Measurements from ENCODE around the gene CNTNAP2. TPM values are rescaled to one million over a fixed set of nuclear protein-coding genes. Genes with fewer than 3 reads are reported as not detected.

CNTNAP2 gene
- total RNA-seq, 2 experiments from 2014 or later, result 0.14 TPM; not detected in 1

DNA sequence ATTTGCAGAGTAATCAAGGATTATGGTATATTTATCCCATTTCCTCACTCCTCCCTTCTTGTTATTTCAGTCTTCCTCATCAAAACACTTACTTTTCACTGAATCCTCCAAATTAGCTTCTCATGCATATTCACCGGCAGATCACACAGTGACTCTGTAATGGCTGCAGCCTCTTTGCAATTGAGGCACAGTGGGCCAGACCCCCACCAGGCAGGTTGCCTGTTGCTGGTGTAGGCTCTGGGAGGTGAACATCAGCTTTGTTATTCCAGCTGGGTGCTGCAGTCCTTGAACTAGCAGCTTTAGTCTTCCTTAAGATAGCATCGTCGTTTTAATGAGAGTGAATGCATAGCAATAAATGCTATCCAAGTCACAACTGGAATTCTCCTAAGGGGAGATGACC lies 449.3 kb downstream of the CNTNAP2 start:
- CTCF ChIA-PET, result no interaction called here
- Mint-ChIP-seq H3K36me3 (ENCODE audit: low read depth) (no peaks in the 10 kb centered on the region), H3K4me3 (no peak overlapping the region), H3K9me3 (peaks cover 2% of the 10 kb centered on the region), H3K4me1 (ENCODE audit: low read depth) (no peaks in the 10 kb centered on the region), H3K27me3 (ENCODE audit: low read depth) (no peaks in the 10 kb centered on the region), H3K27ac (no peak overlapping the region)
- no peak for DNase-seq
- intact Hi-C loops (cut with micrococcal nuclease), result no loop called here

DNA sequence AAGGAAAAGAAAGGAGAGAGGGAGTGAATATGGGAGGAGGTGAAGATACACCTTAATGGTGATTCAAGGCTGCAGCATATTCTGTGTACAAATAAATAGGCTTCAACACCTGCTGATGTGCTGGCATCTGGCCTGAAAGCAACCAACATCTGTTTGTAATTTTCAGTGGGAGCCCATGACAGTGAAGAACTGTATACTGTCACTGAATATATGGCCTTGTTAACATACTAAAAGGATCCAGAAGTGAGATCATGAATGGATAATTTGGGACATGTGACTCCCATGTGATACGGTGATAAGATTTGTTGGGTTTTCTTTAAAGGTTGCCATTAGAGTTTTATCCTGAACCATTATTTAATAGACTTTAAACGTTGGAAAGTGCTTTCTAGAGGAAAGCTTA lies 459.3 kb downstream of the CNTNAP2 start:
- peaks cover 6% of the 10 kb centered on the region for H3K9me3 Mint-ChIP-seq
- no peak overlapping the region for H3K27ac Mint-ChIP-seq
- intact Hi-C loops (cut with micrococcal nuclease), result no loop called here
- H3K4me3 Mint-ChIP-seq, result no peak overlapping the region
- H3K4me1 Mint-ChIP-seq (ENCODE audit: low read depth), result no peaks in the 10 kb centered on the region
- H3K27me3 Mint-ChIP-seq (ENCODE audit: low read depth), result no peaks in the 10 kb centered on the region
- no peak for DNase-seq
- CTCF ChIA-PET, result no interaction called here
- H3K36me3 Mint-ChIP-seq (ENCODE audit: low read depth), result no peaks in the 10 kb centered on the region

DNA sequence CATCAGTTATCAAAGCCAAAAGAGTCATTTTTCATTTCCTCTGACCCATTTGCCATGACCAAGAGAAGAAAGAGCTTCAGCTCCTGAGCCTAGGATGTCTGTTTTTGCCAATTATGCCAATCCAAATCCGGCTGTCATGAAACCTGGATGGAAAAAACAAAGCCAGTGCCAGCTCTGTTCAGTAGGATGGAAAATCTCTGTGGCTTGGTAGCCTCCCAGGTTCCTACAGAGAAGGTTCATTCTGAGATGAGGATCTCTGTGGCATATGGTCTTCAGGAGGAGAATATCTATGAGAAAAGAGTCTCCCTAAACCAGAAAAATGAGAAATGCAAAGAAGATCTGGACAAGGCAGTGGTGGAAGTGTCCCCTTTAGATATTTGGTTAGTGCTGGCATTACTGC lies 475.4 kb downstream of the CNTNAP2 start:
- no peaks in the 10 kb centered on the region for H3K27me3 Mint-ChIP-seq (ENCODE audit: low read depth)
- H3K4me1 Mint-ChIP-seq (ENCODE audit: low read depth), result no peaks in the 10 kb centered on the region
- CTCF ChIA-PET, result no interaction called here
- no peaks in the 10 kb centered on the region for H3K36me3 Mint-ChIP-seq (ENCODE audit: low read depth)
- no peak overlapping the region for H3K27ac Mint-ChIP-seq
- intact Hi-C loops (cut with micrococcal nuclease), result no loop called here
- H3K9me3 Mint-ChIP-seq, result peaks cover 6% of the 10 kb centered on the region
- DNase-seq, result no peak
- H3K4me3 Mint-ChIP-seq, result no peak overlapping the region

DNA sequence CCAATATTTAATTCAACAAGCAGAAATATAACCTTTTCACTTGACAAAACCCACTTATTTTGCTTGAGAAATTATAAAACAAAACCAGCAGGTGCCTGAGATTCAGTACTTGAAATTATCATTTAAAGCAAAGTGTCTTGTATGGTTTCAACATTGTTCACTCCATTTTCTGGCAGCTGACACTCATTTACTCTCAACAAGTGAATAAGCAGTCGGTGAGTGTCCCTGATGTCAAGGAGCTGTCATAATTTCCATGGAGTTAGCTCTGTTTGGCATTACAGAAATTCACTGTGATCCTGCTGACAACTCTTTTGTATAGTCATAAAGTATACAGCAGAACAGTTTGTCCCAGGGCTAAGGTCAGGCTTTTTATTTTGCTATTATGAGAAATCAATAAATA lies 490.0 kb downstream of the CNTNAP2 start:
- H3K4me3 Mint-ChIP-seq, result no peak overlapping the region
- no peak for DNase-seq
- no peak overlapping the region for H3K27ac Mint-ChIP-seq
- intact Hi-C loops (cut with micrococcal nuclease), result no loop called here
- no peaks in the 10 kb centered on the region for H3K4me1 Mint-ChIP-seq (ENCODE audit: low read depth)
- no peaks in the 10 kb centered on the region for H3K36me3 Mint-ChIP-seq (ENCODE audit: low read depth)
- no peaks in the 10 kb centered on the region for H3K27me3 Mint-ChIP-seq (ENCODE audit: low read depth)
- peaks cover 4% of the 10 kb centered on the region for H3K9me3 Mint-ChIP-seq
- CTCF ChIA-PET, result no interaction called here

DNA sequence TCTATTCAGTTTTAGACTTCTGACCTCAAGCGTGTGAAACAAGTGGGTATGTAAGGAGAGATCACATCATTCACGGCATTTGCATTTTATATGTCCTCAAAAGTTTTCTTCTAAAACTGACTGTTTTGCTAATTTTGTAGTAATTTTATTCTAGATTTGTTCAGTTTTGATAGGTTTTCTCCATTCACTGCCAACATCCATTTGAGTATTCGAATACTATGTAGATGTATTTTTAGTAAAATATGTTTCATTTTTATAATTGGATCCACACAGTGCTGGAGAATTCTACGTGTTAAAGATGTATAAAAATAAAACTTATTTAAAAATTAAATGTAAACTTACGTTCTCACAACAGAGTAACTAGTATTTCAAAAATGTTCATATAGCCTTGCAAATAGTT lies 503.0 kb downstream of the CNTNAP2 start:
- CTCF ChIA-PET, result no interaction called here
- Mint-ChIP-seq H3K9me3 (peaks cover 8% of the 10 kb centered on the region), H3K27me3 (ENCODE audit: low read depth) (no peaks in the 10 kb centered on the region), H3K4me1 (ENCODE audit: low read depth) (no peaks in the 10 kb centered on the region), H3K27ac (no peak overlapping the region), H3K4me3 (no peak overlapping the region), H3K36me3 (ENCODE audit: low read depth) (no peaks in the 10 kb centered on the region)
- intact Hi-C loops (cut with micrococcal nuclease), result no loop called here
- DNase-seq, result no peak

DNA sequence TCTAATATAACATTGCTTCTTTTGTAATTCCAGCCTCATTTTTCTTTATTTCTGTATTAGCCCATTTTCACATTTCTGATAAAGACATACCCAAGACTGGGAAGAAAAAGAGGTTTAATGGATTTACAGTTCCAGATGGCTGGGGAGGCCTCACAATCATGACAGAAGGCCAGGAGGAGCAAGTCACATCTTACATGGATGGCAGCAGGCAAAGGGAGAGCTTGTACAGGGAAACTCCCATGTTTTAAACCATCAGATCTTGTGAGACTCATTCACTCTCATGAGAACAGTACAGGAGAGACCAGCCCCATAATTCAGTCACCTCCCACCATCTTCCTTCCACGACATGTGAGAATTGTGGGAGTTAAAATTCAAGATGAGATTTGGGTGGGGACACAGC lies 510.3 kb downstream of the CNTNAP2 start:
- Mint-ChIP-seq H3K4me1 (ENCODE audit: low read depth) (no peaks in the 10 kb centered on the region), H3K9me3 (peaks cover 5% of the 10 kb centered on the region), H3K27me3 (ENCODE audit: low read depth) (no peaks in the 10 kb centered on the region), H3K27ac (no peak overlapping the region), H3K4me3 (no peak overlapping the region), H3K36me3 (ENCODE audit: low read depth) (no peaks in the 10 kb centered on the region)
- CTCF ChIA-PET, result no interaction called here
- intact Hi-C loops (cut with micrococcal nuclease), result no loop called here
- DNase-seq, result no peak

DNA sequence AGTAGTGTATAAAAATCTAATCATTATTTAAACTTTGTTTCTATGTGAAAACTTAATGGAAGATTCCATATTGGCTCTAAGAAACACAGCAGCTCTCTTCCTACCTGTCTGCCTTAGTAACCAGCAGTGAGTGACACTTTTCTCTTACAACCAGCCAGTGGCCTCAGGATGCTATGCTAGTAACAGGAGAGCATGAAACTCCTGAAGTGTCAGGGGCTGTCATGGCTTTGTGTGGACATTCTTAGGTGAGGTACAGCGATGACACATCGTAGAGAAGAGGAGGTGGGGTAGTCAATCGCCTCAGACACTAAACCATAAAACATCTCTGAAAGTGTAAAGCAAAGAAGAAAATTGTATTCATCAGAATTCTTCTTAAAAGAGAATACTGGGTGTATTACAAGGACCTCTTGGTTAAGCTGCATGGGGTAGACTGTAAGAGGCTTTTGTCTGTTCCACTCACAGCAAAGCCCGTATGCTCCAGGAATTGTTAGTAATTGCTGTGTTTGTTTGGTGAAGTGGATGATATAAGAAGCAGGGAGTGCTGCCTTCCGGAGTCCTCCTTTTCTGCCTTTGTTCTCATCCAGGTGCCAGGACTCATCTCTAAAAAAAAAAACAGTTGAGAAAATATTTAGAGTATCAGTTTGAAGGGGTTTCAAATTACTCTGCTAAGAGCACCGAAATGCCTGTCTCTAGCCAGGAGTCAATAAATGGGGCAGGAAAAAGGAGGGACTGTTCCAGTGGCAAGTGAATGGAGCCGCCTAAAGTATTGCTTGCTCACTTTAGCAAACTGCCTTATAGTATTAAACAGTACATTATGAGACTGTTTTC lies 518.8 kb downstream of the CNTNAP2 start:
- no peak overlapping the region for H3K4me3 Mint-ChIP-seq
- intact Hi-C loops (cut with micrococcal nuclease), result no loop called here
- CTCF ChIA-PET, result no interaction called here
- no peaks in the 10 kb centered on the region for H3K4me1 Mint-ChIP-seq (ENCODE audit: low read depth)
- no peak for DNase-seq
- no peaks in the 10 kb centered on the region for H3K36me3 Mint-ChIP-seq (ENCODE audit: low read depth)
- no peaks in the 10 kb centered on the region for H3K27me3 Mint-ChIP-seq (ENCODE audit: low read depth)
- no peak overlapping the region for H3K27ac Mint-ChIP-seq
- no peaks in the 10 kb centered on the region for H3K9me3 Mint-ChIP-seq

DNA sequence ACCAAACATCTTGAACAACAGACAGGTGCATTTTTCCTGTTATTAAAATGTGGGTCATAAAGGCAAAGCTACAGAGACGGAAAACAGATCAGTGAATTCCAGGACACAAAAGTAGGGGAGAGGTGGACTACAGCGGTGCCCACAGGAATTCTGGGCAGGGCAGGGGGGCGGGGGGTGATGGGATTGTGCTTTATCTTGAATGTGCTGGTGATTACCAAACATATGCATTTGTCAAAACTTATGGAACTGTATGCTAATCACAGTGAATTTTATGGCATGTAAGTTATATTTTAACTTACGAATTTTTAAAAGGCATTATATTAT lies 519.4 kb downstream of the CNTNAP2 start:
- intact Hi-C loops (cut with micrococcal nuclease), result no loop called here
- Mint-ChIP-seq H3K36me3 (ENCODE audit: low read depth) (no peaks in the 10 kb centered on the region), H3K27ac (no peak overlapping the region), H3K9me3 (peaks cover 2% of the 10 kb centered on the region), H3K27me3 (ENCODE audit: low read depth) (no peaks in the 10 kb centered on the region), H3K4me1 (ENCODE audit: low read depth) (no peaks in the 10 kb centered on the region), H3K4me3 (no peak overlapping the region)
- no peak for DNase-seq
- CTCF ChIA-PET, result no interaction called here

DNA sequence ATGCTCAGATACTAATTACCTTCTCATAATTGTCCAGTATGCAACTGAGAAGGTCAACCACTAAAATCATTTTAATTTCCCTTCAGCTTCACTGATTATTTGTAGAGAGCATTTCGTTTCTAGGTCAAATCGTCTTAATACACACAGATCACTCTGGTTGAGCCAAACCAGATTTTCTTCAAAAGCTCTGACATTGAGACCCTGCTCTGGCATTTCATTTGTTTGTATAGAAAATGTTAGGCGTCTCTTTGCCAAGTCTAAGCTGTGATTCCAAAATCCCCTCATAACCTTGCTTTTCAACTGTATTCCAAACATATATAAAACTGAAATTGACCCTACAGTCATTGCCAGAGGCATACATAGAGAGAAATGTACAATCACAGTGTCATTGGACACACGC lies 520.0 kb downstream of the CNTNAP2 start:
- Mint-ChIP-seq H3K9me3 (peaks cover 4% of the 10 kb centered on the region), H3K27ac (no peak overlapping the region), H3K4me3 (no peak overlapping the region), H3K27me3 (ENCODE audit: low read depth) (no peaks in the 10 kb centered on the region), H3K4me1 (ENCODE audit: low read depth) (no peaks in the 10 kb centered on the region), H3K36me3 (ENCODE audit: low read depth) (no peaks in the 10 kb centered on the region)
- no peak for DNase-seq
- intact Hi-C loops (cut with micrococcal nuclease), result no loop called here
- CTCF ChIA-PET, result no interaction called here

DNA sequence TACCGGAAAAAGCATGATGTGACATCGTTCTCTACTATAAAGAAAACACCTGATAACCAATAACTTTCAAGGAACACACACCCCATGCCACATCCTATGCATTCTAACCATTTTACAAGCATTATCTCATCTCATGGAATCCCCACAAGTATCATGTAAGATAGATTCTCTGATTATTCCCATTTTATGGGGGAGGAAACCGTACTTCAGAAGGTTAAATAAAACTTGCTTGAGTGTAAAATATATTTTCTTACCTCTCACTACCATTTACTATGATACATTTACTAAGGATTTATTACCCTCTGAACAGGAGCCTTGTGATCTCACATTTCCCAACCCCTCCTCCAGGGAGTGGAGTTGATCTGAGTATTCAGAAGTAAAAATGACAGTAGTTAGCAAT lies 522.7 kb downstream of the CNTNAP2 start:
- no peak overlapping the region for H3K4me3 Mint-ChIP-seq
- intact Hi-C loops (cut with micrococcal nuclease), result no loop called here
- no peak overlapping the region for H3K27ac Mint-ChIP-seq
- H3K36me3 Mint-ChIP-seq (ENCODE audit: low read depth), result no peaks in the 10 kb centered on the region
- H3K27me3 Mint-ChIP-seq (ENCODE audit: low read depth), result no peaks in the 10 kb centered on the region
- CTCF ChIA-PET, result no interaction called here
- peaks cover 4% of the 10 kb centered on the region for H3K9me3 Mint-ChIP-seq
- DNase-seq, result no peak
- H3K4me1 Mint-ChIP-seq (ENCODE audit: low read depth), result no peaks in the 10 kb centered on the region

DNA sequence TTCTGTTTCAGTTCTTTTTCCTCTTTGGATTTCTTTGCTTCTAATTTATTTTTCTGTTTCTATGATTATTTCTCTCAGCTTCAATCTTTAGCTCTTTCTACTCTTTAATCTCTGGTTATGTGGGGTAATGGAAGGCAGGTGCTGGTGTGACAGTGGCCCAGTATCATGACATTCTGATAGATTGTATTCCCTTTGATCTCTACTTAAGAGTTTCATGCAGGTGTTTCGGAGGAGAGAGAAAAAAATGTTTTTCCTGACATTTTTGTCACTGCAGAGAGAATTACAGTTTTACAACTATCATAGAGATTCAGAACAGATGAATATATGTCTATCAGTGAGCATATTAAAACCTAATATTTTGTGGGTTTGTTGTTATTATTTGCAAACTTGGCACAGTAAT lies 524.9 kb downstream of the CNTNAP2 start:
- H3K4me3 Mint-ChIP-seq, result no peak overlapping the region
- DNase-seq, result no peak
- H3K9me3 Mint-ChIP-seq, result peaks cover 4% of the 10 kb centered on the region
- no peaks in the 10 kb centered on the region for H3K27me3 Mint-ChIP-seq (ENCODE audit: low read depth)
- H3K4me1 Mint-ChIP-seq (ENCODE audit: low read depth), result no peaks in the 10 kb centered on the region
- intact Hi-C loops (cut with micrococcal nuclease), result no loop called here
- CTCF ChIA-PET, result no interaction called here
- no peaks in the 10 kb centered on the region for H3K36me3 Mint-ChIP-seq (ENCODE audit: low read depth)
- no peak overlapping the region for H3K27ac Mint-ChIP-seq

DNA sequence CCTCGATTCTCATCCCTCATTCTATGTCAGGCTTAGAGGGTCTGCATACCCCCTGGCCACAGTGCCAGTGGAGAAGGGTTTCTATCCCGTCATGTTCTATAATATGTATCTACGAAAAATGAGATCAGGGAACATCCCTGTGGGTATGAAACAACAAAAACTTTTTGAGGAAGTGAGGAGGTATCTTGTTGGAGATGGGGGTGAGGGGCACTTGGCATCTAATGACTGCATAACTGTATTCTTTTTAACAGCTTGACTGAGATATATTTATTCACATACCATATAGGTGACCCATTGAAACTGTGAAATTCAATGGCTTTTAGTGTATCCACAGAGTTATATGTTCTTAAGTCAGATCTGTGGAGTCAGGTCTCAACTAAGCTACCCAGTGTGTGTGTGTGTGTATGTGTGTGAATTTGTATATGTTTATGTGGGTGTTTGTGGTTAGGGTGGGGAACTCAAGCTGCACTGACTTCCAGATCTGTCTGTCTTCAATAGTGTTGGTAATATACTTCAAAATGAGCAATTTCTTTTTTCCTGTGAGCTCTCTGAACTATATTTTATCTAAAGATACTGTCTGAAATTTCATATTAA lies 528.9 kb downstream of the CNTNAP2 start:
- H3K9me3 Mint-ChIP-seq, result peaks cover 4% of the 10 kb centered on the region
- no peak for DNase-seq
- H3K4me1 Mint-ChIP-seq (ENCODE audit: low read depth), result no peaks in the 10 kb centered on the region
- no peak overlapping the region for H3K27ac Mint-ChIP-seq
- H3K27me3 Mint-ChIP-seq (ENCODE audit: low read depth), result no peaks in the 10 kb centered on the region
- CTCF ChIA-PET, result no interaction called here
- H3K36me3 Mint-ChIP-seq (ENCODE audit: low read depth), result no peaks in the 10 kb centered on the region
- no peak overlapping the region for H3K4me3 Mint-ChIP-seq
- intact Hi-C loops (cut with micrococcal nuclease), result no loop called here

DNA sequence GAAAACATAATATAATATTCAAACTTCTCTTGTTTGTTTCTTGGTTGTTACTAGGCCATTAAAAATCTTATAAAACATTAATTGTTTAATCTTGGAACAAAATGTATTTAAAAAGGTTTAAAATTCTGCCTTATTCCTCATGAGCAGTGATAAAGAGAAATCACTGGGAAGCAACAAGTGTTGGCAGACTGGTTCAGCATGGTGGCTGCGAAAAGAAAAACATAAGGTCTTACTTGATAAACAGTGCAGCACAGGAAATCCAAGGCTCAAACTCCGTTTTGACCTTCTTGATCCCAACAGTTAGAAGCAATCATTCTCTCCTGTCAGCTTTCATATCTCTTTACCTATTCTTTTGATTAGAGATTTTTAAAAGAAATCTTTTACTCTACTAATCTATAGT lies 530.8 kb downstream of the CNTNAP2 start:
- CTCF ChIA-PET, result no interaction called here

More for the DNA sequence above, 530.8 kb downstream of the CNTNAP2 start:
- Mint-ChIP-seq H3K4me1 (ENCODE audit: low read depth) (no peaks in the 10 kb centered on the region), H3K4me3 (no peak overlapping the region), H3K27me3 (ENCODE audit: low read depth) (no peaks in the 10 kb centered on the region), H3K27ac (no peak overlapping the region), H3K36me3 (ENCODE audit: low read depth) (no peaks in the 10 kb centered on the region), H3K9me3 (no peaks in the 10 kb centered on the region)
- no peak for DNase-seq
- intact Hi-C loops (cut with micrococcal nuclease), result no loop called here
